Adrenal gland (tissue), 5 donors: Measurements from ENCODE around the gene PMP22.

Experiments used
- CTCF ChIP-seq, 6 experiments: fragments of 450-650 bp in 4 of 6; fragments of 200-600 bp in 2 of 6; sonication (generic) in 1 of 6; IDR thresholded peaks; 1 replicate in 5 of 6; 2 replicates in 1 of 6; pipeline versions ENCODE4 v1.5.1 to v1.8.0; 2016 to 2021; ENCODE audit warnings: antibody characterized with exemption in 6 of 6, mild to moderate bottlenecking in 2 of 6, moderate library complexity in 1 of 6
- POLR2A ChIP-seq, 2 donors: fragments of 450-650 bp; IDR thresholded peaks; one replicate each; pipeline ENCODE4 v1.6.1; 2017; ENCODE audit warnings: antibody characterized with exemption in 2 of 2, mild to moderate bottlenecking in 2 of 2, moderate library complexity in 1 of 2
- donor health status: DM: no; HTN: no; CAD: no.

GRCh38 chr17:15238676-15239422, 26.3 kb downstream of the PMP22 start:
- TF ChIP-seq CTCF (IDR thresholded peaks at IDR 0.05): no peak
- no peak for TF ChIP-seq POLR2A (IDR thresholded peaks at IDR 0.05)
